Stimulated activated CD4-positive, alpha-beta T cell treated with anti-CD3 and anti-CD28 coated beads, Interleukin-1b, Interleukin-23, amount 100 ng/mL, for 48 hours (primary cell): ENCODE results near the gene DCLK1.

Experiments
- DNase-seq: peaks from one replicate; pipeline ENCODE4 v3.0.0-alpha.2; 2020

DCLK1 gene

DNA sequence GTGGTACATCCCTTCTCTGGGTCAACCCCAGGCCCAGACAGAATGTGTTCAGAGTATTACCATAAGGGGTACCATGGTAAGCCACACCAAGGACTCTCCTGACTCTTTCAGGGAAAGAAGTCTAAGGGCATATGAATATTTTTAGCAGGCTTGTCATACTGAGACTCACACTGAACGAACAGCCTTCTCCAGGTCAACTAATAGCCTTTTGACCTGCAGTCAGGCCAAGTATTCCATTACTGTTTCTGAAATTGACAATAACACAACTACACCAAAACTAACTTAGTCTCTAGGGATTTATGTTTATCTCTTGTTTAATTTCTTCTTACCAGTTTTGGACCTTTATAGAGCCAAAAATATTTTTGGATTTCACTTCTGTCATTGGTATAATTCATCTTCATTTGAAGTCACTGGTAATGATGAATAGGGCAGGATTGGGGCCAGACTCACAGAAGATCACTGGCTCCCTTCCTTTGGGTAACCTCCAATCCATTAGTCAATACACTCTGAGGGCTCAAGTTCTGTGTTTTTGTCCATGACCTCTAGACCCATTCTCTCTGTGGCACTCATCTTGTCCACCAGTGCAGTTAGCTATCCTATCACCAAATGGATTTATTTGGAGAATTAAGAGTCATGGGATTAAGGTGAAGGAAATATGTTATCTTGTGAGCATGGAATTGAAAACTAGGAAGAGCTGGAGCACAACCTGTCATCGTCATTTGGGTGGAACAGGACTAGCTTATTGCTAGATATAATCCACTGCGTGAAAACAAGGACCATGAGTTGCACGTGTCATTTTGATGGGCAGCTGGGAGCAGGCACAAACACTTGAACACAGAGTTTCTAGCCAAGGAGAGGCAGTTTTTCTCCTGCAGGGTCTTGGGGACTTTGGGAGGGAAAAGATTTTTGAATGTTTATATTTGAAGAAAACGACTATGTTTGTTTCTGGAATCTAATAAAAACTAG lies 313.3 kb downstream of the DCLK1 start:
- DNase-seq: no peak

DNA sequence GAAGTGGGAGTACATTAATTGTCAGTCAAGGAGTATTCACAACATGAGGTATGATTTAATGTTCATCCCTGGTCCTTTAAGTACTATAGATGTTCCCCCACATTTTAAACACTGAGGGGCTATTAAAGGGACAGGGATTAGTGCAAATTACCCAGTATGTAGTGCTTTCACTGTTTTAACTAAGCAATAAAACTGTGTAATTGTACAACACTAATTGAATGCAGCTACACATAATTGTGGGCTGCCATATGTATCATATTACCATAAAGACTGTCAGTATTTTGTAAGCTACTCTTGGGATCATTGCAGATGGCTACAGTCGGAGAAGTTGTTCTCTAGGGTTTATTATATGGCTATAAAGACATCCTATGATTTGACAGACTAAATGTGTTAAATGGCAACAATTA lies 316.6 kb downstream of the DCLK1 start:
- no peak for DNase-seq

DNA sequence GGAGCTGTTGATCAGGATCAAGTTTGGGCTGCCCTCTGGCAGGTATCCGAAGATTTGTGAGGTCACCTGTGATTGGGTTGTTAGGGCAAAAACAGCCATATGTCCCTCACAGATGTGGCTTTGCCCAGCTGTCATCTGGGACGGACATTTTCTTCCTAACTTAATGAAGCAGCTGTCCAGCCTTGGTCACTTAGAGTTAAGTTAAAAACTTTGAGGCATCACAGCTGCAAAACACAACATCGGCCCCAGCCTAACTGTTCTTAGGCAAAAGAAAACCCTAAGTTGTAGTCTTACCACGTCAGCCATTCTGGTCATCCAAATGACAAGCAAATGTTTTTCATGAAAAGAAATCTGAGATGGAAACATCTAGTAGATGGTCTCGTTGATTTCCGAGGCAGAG lies 318.4 kb downstream of the DCLK1 start:
- DNase-seq: no peak

DNA sequence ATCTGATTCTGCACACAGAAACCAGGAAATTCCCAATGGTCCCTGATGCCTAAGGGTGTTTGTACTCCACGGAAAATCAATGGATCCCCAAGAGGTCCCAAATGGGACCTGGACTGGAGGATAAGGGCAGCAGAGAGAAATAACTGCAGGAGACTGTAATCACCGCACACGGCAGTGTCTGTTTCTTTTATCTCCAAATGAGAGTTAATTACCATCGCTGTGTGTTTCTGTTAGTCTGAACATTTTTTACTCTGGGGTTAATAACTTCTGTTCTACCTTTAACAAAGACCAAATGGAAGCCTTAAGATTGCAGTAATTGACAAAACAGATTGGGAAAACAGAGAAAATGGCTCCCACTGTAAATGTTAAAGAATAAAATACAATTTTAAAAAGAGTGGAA lies 320.9 kb downstream of the DCLK1 start:
- no peak for DNase-seq

DNA sequence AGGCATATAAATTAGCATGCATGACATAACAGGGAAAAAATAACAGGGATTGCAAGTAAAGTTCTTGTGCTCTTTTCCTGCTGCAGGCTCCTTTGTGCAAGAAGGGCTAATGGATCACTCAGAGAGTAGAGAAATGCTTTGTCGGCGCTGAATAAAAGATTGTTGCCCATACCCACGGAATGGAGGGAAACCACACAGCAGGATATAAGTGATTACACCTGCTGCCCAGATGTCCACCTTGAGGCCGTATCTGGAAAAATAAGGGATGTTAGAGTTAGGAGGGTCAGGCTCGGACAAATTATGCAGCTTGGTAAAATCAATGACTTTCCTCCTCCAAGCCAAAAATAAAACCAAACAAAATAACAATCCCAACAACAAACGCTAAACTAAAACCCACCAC lies 322.3 kb downstream of the DCLK1 start:
- DNase-seq: no peak

DNA sequence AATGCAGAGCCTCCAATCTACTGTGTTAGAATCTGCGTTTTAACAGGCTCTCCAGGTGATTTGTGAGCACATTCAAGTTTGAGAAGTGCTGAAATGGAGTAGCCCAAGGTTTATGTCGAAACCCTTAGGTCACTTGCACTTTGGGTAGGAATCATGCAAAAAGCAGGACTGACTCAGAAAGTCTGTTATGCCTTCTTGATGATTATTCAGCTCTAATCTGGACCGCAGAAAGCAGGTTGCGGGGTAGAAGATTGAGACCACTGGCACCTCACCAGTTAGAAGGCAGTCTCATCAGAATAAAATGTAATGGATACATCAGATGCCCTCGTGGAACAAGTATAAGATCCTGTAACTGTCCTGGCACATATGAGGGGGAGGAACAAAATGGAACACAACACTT lies 326.3 kb downstream of the DCLK1 start:
- no peak for DNase-seq

DNA sequence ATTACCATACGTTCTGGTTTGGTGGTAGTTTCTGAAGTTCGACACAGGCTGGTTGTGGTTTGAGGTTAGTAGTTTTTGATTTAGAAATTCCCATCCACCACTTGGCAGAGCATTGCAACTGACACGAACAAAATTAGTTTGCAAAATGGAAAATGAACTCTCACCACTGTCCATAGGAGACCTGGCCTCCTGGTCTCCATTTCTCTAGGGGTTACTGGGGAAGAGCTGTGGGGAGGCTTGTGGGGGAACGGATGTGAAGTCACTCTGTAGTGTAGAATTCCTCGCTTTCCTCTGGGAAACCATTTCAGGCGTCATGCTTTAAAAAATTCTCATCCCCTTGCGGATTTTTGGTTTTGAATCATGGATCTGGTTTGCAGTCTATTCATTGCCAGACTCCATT lies 333.2 kb downstream of the DCLK1 start:
- DNase-seq: no peak

DNA sequence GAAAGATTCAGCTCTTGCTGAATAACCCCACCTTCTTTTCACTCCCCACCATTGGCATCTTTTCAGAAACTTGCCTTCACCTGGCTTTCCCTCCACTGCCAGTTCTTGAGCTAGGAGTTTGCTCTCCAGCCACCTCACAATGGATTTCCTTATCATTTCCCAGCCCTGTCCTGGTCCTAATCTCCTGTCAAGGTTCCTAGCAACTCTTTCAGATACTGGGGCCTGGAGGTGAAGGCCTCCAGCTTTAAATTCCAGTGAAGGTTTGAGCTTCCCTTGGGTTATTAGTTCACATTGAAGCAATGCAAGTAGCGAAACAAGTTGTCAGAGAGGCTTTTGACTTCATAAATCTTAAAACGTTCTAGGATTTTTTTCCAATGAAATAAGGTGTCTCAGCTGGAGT lies 333.9 kb downstream of the DCLK1 start:
- no peak for DNase-seq

DNA sequence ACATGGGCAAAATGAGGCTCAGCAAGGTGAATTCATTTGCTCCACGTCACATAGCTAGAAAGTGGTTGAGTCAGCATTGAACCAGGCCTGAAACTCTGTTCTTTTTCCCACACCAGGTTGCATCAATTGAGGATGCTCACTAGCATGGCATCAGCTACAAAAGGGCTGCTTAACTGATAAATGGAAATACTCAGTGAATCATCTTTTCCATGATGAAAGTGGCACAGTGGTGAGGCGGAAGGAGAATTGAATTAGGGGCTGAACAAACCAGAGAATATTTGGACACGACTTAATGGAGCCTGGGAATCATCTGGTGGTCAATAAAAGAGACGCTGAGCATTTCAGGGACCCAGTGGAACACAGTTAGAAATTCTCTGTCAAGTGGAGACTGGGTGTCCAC lies 334.6 kb downstream of the DCLK1 start:
- no peak for DNase-seq

DNA sequence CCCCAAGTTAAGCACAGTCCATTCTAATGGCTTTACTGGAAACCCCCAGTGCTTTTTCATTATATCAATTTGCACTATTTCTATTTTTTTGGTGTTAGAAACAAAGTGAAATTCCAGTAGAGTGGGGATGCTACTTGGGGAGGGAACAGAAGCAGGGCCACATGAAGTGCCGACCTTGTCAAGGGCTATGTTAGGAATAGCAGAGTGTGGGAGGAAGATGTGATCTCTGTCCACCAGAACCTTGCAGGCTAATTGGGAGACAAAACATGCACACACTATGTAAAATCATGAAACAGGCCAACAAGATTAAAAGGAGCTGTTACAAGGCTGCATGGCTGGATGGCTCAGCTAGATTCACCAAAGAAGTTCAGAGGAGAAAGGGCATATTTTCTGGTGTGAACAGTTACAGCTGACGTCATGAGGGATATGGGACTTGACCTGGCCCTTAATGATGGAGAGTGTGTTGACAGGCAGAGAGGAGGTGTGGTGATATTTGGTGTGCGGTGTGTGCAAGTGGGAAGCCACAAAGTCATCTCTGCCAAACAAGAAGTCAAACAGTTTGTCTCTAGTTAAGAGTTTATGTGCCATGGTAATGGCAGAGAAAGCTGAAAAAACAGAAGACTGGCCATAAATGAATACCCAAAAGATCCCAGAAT lies 336.3 kb downstream of the DCLK1 start:
- no peak for DNase-seq

DNA sequence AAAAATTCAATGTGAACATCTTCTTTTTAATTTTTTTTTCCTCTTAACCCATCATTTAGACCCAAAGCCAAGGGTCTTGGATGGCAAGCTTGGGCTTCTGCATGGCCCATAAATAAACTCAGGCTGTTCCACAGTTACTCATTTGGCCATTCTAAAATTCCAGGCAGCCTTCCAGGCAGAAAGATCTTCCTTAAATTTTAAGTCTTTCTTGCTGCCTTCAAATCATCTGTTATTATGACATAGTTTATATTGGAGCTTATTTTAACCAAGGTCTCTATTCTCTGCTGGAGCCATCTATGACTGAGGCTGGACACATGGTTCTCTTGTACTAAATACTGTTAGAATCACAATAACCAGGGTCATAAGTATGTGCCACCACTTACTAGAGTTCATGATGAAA lies 337.4 kb downstream of the DCLK1 start:
- DNase-seq: no peak

DNA sequence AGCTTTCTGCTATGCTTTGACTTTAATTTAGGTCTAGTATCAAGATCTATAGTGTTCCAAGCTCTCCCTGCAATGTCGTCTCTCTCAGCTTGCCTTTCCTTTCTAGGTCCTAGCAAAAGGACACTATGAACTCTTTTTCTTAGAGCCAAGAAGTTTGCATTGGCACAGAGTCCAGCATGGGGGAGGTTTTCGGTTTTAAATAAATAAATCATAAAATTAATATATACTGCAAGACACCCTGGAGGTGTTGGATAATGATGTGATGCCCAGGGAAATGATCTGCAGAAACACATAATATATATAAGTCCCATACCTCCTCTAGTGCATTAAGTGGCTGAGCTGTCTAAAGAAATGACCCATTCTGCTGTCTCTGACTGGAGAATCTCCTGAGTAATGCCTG lies 338.3 kb downstream of the DCLK1 start:
- no peak for DNase-seq

DNA sequence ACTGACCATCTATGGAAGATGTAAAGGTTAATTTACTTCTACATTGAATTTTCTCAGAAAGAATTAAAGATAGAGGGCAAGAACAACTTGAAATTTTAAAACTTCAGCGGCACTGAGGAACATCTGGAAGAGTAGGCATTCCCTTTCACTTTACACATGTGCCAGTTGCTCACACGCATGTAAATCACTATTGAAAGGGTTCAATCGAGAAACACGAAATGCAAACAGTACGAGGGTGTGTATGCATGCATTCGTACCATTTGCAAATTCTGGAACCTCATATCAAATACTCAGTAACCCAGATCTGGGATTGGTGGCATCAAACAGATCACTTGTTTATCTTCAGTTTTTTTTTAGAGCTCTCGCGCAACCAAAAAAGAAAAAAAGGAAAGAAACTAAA lies 339.2 kb downstream of the DCLK1 start:
- no peak for DNase-seq

DNA sequence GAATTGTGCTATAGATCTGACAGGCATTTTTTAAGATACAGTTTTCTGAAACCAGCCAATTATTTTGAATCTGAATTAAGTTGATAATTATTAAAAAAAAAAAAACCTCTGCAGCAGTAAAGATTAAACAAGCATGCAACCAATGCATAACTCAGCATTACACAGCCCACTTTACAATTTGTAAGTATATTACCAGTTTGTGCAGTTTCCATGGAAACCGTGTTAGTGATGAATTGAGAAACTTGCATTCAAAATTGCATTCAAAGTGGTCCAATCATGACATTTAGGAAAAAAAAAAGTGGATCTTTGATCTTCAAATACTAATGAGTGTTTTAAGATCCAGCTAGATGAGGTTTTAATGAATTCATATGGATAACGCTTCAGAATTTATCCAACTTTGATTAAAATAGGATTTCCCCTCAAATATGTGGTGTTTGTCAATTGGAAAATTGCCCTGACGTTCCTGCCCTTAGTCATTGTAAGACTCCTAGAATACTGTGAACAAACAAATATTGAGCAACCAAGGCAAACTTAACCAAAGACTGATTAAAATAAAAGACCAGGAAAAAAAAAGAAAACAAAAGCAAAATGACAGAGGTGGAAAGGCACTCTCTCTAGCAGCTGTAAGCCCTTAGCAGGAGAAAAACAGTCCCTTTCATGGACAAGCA lies 339.9 kb downstream of the DCLK1 start:
- no peak for DNase-seq

DNA sequence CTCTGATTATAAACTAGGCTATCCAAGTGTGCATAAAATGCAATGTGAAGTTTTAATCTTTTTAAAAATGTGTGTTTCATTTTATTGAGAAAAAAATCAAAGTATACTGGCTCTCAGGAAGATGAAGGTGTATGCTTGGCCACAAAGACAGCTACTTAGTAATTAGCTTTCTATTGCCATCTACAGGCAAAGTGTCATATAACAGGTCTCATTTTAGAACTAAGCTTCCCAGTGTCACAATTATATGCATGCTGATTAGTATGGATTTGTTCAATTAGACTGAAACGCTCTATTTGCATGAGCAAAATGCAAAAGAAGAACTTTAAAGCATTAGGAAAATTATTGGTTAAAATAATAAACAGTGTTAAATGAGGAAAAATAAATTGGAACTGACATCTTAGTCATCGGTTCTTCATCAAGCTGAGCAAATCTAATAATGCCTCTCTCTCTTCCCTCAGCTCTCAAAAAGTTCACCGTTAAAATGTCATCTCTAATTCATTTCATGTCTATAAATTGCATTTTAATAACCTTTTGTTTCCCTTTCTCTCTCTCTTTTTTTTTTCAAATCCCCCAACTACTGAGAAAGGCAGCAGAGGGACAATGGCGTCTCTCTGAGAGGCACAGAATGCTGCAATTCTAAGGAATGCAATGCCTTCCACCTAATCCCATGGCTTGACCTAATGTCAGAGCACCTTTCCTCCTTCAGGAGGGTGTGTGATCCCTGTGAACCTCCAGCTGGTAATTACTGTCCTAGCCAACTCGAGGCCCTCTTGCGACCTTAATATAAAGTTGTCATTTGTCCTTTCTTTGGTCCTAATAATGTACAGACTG lies 341.6 kb downstream of the DCLK1 start:
- DNase-seq: no peak

DNA sequence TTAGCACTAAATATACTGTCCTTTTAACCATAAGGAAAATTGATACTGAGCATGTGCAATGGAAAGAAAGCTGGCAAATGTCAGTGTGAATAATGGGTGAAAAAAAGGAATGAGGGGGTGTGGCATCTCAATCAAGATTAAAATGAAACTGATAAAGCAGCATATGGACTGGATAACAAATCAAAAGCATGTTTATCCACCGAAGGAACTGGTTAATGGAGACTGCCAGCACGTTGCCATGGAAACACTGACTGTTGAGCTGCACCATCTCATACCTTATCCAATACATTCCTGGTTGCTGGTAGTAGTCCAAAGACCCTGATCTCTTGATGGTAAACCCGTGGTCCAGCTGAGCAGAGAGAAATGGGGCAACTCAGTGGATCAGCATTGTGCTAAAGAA lies 343.2 kb downstream of the DCLK1 start:
- no peak for DNase-seq

DNA sequence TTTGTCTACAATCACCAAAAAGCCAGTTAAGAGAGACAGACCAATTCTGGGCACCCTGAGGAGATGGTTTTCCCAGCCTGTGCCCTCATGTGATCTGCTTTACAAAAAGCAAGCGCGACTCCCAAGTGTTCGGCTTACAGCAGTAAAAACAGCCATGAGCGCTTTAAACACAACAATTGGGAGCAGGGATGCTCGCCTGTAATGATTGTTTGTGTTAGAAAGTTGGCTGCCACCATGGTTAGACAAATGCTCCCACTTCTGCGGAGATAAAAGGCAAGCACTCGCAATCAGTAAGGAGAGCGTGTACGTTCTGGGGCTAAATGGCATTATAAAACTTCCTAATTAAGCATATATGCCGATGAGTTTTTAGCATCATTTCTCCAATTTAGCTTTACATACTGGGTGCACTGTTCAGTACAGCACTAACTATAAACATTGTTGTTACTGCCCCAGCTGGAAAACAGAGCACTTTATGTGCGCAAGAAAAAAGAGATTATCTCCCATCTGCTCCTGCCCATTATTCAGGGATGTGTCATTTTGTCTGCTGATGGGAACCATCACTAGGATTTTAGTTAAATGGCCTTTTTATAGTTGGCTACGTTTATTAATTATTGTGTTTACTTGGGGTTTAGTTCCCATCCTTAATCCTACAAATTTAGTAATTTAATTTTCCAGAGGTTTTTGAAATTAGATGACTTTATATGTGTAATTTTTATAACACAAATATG lies 345.4 kb downstream of the DCLK1 start:
- no peak for DNase-seq

DNA sequence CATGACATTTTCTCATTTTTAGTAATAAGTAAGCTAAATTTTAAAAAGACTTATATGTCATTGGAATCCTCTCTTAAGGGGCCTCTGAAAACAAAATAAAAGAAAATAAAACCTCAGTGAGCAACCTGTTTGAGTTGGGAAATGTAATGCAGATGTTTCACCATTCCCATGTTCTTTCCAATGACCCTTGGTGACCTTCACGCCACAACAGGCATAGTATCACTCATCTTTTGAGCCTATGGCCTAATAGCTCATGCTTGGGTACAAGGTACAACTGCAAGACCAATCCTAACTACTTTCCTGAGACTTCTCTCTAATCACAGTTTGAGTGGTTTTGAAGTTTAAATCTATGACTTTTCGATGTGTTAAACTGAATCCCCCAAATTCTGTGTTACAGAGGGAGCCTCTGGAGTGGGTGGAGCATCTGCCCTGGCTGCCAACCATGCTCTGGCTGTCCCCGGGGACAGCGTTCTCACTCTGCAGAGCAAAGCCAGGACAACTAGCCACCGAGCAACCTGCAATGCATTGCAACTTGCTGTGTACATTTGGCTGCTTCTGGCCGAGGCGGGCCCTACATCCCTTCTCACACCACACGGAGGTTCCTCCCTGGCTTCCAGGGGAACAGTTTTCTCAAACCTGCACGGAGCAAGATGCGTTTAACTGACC lies 346.8 kb downstream of the DCLK1 start:
- no peak for DNase-seq

DNA sequence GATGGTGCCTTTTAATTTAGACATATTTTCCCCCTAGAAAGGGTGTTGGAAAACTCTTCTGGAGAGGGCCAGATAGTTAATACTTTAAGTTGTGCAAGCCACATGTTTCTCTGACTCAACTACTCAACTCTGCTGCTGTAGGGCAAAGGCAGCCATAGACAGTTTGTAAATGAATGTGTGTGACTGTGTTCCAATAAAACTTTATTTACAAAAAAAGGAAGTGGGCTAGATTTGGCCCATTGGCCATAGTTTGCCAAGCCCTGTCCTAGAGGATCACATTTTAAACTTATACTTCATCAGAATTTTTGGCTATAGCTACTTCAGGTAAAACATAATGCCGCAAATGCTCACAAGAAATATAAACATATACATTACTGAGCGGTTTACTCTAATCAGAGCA lies 348.4 kb downstream of the DCLK1 start:
- DNase-seq: no peak

DNA sequence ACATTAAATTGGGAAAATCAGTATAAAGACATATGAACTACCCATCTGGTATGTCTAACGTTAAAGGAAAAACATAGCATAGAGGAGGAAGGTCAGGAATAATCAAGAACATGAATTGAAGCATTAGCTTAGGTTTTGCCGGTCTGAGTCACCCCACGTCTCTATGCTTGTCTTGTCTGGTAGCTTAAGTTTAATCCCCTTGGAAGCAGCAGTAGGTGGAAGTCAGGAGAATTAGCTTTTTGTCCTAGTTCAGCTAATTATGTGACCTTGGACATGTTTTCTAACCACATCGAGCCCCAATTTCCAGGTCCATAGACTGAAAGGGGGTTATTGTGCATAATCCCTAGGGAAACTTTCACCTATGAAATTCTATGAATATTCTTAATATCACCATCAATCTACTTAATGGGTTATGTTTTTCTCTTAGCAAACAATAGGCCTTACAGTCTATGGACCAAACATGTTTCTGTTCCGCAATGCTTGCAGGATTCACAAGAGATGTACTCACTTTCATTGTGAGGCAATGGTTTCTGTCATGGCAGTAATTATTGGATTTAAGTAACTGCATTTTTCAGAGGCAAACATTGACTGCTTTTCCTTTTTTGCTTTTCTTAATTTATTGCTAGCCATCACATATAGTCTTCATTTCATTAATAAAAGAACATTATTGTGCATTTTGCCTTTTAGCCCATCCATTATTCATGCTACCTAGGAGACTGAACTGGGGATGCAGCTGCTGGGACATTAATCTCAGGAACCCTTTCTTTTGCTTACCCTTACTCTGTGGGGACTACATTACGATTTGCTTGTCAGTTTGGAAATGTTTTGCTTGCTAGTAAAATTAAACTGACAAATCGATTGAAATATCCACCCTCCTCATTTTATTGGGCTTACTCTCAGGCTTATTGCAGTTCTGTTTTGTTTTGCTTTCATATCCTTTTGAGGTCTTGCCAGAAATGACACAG lies 349.9 kb downstream of the DCLK1 start:
- no peak for DNase-seq
